HL-60 (cell line): ENCODE results near the gene CLPX.

ENCODE experiments used
- DNase-seq, 2 experiments: peaks; one replicate each; pipeline ENCODE4 v3.0.0-alpha.2; 2010 to 2020; ENCODE audit warnings: low read depth in 1 of 2, low spot score in 1 of 2
- H3K27ac ChIP-seq: fragments of 250-450 bp; sonication (Bioruptor Pico); replicated peaks from 2 replicates; pipeline ENCODE4 v1.5.1; 2020; ENCODE audit warnings: mild to moderate bottlenecking, moderate library complexity
- H3K27me3 ChIP-seq: fragments of 250-450 bp; sonication (Bioruptor Pico); 2 replicates; pipeline ENCODE4 v1.5.1; 2021; ENCODE audit warnings: mild to moderate bottlenecking, moderate library complexity; ENCODE audit not compliant: insufficient read depth, poor library complexity, severe bottlenecking
- H3K4me3 ChIP-seq: replicated peaks from 2 replicates; pipeline ENCODE4 v1.5.1; 2011; ENCODE audit warnings: mild to moderate bottlenecking, control low read depth, low read length; ENCODE audit not compliant: insufficient read depth
- CTCF ChIP-seq: IDR thresholded peaks from one replicate; pipeline ENCODE4 v1.5.1; 2011; ENCODE audit warnings: low read length, control low read depth, inconsistent platforms; ENCODE audit not compliant: insufficient read depth
- GABPA ChIP-seq: IDR thresholded peaks from 2 replicates; pipeline ENCODE4 v1.6.1; 2012; ENCODE audit warnings: low read depth
- POLR2AphosphoS5 ChIP-seq: IDR thresholded peaks from 2 replicates; pipeline ENCODE4 v1.6.1; 2012; ENCODE audit warnings: low read depth
- REST ChIP-seq: IDR thresholded peaks from 2 replicates; pipeline ENCODE4 v1.6.1; 2012; ENCODE audit warnings: low read depth; ENCODE audit not compliant: insufficient replicate concordance
- SPI1 ChIP-seq: IDR thresholded peaks from 2 replicates; pipeline ENCODE4 v1.6.1; 2012; ENCODE audit warnings: low read depth, mild to moderate bottlenecking, borderline replicate concordance

The CLPX gene

GRCh38 chr15:65201918-65202317, 16.8 kb upstream of the CLPX start:
- TF ChIP-seq GABPA (no peak), SPI1 (no peak), CTCF (no peak), POLR2AphosphoS5 (no peak), REST (no peak)
- Histone ChIP-seq H3K27me3 (no peaks in the 10 kb centered on the region), H3K27ac (no peak overlapping the region), H3K4me3 (no peak overlapping the region)
- DNase-seq, result no peak

DNA sequence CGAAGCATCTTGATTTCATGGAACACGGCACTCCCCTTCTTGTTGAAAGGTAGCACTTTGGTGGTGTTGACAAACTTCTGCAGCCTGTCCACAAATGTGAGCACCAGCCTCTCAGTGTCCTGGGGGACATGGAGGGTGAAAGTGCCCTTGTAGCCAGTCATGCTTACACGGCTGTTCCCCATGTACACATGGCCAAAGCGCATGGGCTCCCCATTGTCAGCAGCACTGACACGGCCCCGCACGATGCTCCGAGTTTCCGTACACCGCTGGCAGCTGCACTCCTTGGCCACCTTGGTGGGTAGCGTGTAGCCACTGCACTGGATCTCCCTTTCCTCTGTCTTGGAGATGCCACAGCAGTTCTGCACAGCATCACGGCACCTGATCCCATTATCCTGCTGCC, 13.4 kb upstream of the CLPX start:
- TF ChIP-seq POLR2AphosphoS5 (no peak), GABPA (no peak), SPI1 (no peak), CTCF (no peak), REST (no peak)
- H3K4me3 ChIP-seq, result no peak overlapping the region
- H3K27me3 ChIP-seq, result no peaks in the 10 kb centered on the region
- no peak for DNase-seq
- no peak overlapping the region for H3K27ac ChIP-seq

DNA sequence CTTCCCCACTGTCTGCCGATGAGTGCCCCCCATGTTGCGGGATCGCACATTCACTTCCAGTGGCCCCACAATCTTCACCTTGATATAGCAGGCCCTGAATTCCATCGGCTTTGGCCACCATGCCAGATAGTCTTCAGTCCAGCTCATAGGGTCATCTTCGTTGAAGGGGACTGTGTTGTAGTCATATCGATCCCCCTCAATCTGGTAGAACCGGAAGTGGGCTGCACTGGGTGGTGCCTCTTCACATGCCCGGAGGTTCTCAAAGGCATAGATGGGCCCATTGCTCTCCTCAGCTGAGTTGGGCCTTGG, 12.1 kb upstream of the CLPX start:
- Histone ChIP-seq H3K27me3 (no peaks in the 10 kb centered on the region), H3K27ac (no peak overlapping the region), H3K4me3 (no peak overlapping the region)
- TF ChIP-seq SPI1 (no peak), CTCF (no peak), REST (no peak), GABPA (no peak), POLR2AphosphoS5 (no peak)
- no peak for DNase-seq
